NCI-H1436 (cell line): ENCODE results near the gene RASA4B.

Experiments
- DNase-seq: peaks from one replicate; lab custom pipeline; 2025; lab: John Stamatoyannopoulos, UW

The RASA4B gene

DNA sequence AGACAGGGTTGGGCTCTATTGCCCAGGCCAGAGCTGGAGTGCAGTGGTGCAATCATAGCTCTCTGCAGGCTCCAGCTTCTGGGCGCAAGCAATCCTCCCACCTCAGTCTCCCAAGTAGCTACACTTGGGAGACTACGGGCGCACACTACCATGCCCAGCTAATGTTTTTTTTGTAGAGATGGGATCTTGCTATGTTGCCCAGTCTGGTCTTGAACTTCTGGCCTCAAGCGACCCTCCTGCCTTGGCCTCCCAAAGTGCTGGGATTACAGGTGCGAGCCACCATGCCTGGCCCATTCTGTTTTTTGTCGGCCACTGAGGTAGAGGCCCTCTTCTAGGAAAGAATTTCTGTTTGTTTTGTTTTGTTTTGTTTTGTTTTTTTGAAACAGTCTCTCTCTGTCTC, 65.1 kb downstream of the RASA4B start:
- no peak for DNase-seq

DNA sequence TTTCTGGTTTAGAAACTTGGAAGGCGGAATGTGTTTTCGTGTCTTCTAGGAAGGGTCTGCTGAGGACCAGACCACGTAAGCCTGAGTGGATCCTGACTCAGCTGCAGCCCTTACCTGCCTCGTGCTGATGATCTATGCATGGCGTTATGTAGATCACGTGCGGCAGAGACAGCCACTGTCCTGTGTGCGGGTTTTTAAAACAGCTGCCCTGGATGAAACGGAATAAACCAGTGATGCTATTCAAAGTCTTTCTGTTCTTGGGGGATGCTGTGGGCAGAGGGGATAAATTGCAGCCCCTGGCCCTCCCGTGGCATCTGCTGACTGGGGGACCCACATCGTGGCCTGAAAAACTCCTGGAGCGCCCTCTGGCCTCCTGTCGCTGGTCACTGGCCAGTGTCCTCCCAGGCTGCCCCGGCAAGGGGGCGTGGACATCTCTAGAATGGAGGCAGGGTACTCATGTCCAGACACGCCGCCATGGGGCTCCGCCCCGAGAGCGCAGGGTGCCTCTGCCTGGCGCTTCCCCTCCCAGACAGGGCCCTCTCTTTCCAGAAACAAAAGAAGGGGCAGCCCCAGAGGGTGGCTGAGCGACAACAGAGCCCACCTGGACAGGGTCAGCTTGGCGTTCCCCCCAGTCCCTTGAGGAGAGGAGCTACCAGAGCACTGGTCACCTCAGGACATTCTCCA, 66.1 kb downstream of the RASA4B start:
- no peak for DNase-seq

- DNase-seq: no peak
These were observed 67.3 kb downstream of the RASA4B start for GRCh38 chr7:102450242-102450641.

DNA sequence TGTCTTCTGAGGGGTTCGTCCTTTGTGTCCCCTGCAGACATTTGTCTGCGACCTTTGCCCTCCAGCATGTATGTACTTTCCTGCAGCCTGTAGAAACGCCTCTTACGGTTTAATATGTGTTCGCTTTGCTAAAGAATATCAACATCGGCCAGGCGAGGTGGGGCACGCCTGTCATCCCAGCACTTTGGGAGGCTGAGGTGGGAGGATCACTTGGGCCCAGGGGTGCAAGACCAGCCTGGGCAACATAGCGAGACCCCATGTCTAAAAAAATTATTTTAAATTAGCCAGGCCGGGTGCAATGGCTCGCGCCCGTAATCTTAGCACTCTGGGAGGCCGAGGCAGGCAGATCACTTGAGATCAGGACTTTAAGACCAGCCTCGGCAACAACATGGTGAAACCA, 68.4 kb downstream of the RASA4B start:
- DNase-seq: no peak

DNA sequence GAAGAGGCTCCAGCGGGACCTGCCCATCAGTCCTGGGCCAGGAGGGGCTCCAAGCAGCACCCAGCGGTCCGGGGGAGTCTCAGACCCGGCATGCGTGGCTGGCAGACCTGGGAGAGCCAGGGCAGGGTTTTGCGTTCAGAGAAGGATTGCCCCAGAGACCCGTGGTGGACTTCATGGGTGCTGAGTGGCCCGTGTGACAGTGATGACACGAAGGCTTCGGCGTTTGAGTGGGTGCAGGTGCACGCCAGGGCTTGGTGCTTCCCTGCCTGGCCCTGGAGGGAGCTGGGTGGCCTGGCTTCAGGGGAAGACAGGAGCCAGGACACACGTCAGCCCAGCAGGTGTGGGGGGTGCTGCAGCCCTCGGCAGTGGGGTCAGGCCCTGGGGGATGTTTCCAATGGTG, 70.3 kb downstream of the RASA4B start:
- no peak for DNase-seq

- DNase-seq: no peak
These were observed 71.0 kb downstream of the RASA4B start for GRCh38 chr7:102446387-102447156.

- no peak for DNase-seq
These were observed 71.9 kb downstream of the RASA4B start for GRCh38 chr7:102445674-102446071.

- no peak for DNase-seq
These were observed 72.5 kb downstream of the RASA4B start for GRCh38 chr7:102444961-102445673.

- DNase-seq: no peak
These were observed 77.4 kb downstream of the RASA4B start for GRCh38 chr7:102439963-102440795.

DNA sequence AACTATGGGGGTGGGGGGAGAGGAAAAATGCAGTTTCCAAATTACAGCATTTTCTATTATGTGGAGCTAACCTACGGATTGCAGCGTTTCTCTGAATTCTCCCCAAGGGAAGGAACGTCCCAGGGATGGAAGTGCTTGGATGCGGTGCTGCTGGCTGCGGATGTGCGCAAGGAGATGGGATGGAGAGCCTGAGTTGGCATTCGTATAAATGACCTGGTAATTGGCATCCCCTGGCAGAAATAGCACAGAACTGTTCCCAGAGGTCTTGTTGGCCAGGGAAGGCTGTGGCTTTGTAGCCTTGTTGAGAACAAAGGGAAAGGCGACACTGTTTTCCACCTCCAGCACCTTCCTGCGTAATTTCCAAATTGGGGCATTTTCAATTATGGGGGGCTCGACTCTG, 81.5 kb downstream of the RASA4B start:
- DNase-seq: no peak

- no peak for DNase-seq
These were observed 83.5 kb downstream of the RASA4B start for GRCh38 chr7:102434039-102434486.

DNA sequence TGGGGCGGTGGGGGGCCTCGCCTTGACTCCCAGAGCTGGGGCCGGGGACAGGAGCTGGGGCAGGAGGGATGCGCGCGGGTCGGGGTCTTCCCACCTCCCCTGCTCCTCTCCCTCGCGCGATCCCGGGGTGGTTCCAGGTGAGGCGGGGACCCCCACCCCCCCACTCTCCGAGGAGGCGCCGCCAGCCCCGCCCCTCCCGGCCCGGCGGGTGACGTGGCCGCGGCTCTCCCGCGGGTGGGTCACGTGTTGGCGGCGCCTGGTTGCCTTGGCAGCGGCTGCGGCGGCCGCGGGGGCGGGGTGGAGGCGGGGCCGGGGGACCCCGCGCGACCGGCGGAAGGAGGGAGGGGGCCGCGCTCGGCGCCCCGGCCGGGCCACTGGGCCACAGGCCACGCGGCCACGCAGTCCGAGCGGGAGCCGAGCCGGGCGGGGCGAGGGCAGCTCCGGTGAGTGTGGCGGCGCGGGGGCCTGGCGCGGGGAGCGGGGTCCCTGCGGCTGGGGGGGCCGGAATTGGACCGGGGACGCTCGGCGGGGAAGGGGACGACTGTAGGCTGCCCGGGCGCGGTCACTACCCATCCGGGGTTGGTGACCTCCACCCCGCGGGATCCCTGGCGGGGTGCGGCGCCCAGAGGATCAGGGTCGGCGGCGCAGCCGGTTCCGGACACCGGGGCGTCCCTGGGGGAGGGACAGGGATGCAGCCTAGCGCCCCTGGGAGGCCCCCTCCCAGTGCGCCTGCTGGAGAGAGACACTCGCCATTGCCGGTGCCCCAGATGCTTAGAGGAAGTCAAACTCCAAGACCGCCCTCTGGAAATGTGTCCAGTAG, 84.1 kb downstream of the RASA4B start, which contains the start of gene ORAI2:
Gene ORAI2, plus strand, starts transcription at position 357 of the 820 bp plus-strand sequence. CDS start 5,382 bp downstream, outside the sequence.
- peak; percentile 74 for DNase-seq
